Astrocyte (in vitro differentiated cells and primary cell): Measurements from ENCODE around the gene ZBTB39.

Experiments used
- CTCF ChIP-seq: IDR thresholded peaks from 2 replicates; pipeline ENCODE4 v1.5.1; 2011; ENCODE audit warnings: low read depth, mild to moderate bottlenecking, inconsistent platforms, low read length, moderate library complexity; ENCODE audit not compliant: insufficient read depth
- EZH2 ChIP-seq: IDR thresholded peaks from 2 replicates; pipeline ENCODE4 v1.6.1; 2012; ENCODE audit warnings: mild to moderate bottlenecking, low read length, inconsistent platforms; ENCODE audit not compliant: insufficient read depth

GRCh38 chr12:56998981-56999380 lies 7.4 kb downstream of the ZBTB39 start:
- TF ChIP-seq CTCF (no peak), EZH2 (no peak)
